ENCODE data around the gene SLC5A5.

Gene SLC5A5

DNA sequence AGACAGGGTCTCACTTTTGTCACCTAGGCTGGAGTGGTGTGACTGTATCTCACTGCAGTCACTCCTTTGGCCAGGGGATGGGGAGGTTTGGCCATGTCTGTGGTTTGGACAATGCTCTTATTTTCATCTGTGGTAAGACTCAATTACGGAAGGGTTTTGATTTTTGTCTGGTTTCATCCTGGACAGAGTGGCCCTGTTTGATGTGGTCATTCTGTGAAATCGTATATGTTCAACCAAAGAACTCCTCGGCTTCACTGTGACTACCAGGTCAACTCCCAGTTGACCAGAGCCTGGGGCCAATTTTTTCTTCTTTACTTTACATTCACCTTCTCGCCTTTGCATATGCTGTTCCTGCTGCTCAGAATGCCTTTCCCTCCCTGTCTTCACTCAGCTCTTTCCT is 54.3 kb downstream of the SLC5A5 start:
- DNase-seq = no peak

DNA sequence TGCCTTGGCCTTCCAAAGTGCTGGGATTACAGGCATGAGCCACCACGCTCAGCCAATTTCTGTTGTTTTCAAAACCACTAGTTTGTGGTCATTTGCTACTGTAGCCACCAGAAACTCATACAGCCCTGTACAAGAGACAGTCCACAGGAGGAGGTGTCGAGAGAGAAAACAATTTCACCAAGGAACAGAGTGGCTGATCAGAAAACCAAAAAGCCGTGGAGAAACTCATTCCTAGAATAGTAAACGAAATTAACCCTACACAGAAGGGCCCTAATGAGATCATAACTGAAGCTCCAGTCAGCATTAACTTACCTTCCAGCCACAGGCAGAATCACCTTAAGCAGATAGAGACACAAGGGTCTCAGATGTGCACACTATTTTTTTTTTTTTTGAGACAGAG is 57.3 kb downstream of the SLC5A5 start:
- no peak for DNase-seq

GRCh38 chr19:17931532-17932191 is 59.9 kb downstream of the SLC5A5 start:
- DNase-seq = no peak

DNA sequence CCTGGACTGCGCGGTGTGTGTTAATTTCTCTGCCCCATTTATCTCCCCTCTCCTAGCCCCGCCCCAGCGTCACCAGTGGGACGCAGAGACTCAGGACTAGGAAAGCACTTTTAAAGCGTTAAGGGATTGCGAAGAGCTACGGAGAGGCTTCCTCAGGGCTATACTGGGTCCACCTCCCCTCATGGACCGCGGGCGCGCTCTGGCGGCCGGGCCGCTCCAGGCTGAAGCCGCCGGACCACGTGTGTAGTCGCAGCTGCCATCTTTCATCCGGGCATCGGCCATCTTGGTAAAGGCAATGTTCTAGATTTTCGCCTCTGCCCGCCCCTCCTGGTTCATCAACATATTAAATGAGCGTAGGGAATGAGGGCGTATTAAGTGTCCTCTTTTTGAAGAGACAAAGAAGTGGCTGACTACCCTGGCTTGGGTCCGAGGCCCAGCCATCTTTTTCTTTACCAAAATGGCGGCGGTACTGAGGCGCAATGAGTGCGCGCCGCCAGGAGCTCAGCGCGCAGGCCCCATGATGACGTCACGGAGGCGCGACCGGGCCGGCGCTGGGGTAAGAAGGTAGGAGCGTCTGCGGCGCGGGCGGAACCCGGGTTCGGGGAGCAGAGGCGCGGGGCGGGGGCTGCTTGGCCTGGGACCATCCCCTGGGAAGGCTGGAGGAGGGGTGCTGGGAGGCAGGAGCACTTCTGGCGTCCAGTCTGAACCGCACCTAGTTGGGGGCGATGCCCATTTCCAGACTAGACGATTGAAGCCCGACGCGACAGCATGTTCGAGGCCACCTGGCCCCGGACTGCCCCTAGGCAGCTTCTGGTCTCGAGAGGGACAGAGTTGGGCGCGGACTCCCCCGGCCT is 61.0 kb downstream of the SLC5A5 start, which contains the start of gene CCDC124:
TSS of gene CCDC124 (plus strand) at position 531 of the 854 bp plus-strand sequence. CDS start 3,406 bp downstream, outside the sequence.
- peak; percentile 92 for DNase-seq

DNA sequence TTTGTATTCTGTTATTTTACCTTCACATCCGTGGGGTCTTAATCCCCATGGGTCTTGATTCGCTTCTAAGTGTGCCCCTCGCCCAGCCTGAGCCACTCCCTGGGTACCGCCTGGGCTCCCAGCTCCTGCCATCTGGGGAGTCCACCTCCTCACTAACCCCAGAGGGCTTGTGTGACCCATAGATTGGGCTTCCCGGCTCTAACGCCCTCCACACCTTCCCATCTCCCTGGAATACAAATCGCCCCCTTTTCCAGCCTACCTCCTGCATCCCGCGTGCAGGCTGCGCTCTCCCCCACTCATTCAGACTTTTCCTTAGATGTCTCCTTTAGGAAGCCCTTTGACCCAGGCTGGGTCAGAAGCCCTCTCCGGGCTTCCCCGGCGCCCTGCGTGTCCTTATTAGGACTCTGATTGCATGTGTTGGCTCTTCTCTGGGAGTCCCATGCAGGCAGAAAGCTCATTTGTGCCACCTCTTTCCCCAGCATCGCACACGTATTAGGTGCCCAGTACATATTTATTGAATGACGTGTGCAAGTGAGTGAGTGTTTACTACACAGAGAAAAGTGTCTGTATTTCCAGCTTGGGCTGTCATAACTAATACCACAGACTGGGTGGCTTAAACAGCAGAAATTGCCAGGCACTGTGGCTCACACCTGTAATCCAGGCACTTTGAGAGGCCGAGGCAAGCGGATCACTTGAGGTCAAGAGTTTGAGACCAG is 61.8 kb downstream of the SLC5A5 start:
- no peak for DNase-seq

DNA sequence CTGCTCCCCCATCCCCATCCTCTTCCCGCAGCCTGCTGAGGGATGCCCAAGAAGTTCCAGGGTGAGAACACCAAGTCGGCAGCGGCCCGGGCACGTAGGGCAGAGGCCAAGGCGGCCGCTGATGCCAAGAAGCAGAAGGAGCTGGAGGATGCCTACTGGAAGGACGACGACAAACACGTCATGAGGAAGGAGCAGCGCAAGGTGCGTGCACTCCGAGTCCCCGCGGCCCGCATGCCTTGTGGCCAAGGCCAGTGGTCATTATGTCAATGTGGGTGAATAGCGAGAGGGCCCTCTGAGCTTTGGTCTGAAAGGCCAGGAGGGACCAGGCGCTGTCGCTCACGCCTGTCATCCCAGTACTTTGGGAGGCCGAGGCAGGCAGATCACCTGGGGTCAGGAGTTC is 64.6 kb downstream of the SLC5A5 start:
- DNase-seq = no peak

- DNase-seq = no peak
Measured at GRCh38 chr19:17937371-17937900, 65.7 kb downstream of the SLC5A5 start.

DNA sequence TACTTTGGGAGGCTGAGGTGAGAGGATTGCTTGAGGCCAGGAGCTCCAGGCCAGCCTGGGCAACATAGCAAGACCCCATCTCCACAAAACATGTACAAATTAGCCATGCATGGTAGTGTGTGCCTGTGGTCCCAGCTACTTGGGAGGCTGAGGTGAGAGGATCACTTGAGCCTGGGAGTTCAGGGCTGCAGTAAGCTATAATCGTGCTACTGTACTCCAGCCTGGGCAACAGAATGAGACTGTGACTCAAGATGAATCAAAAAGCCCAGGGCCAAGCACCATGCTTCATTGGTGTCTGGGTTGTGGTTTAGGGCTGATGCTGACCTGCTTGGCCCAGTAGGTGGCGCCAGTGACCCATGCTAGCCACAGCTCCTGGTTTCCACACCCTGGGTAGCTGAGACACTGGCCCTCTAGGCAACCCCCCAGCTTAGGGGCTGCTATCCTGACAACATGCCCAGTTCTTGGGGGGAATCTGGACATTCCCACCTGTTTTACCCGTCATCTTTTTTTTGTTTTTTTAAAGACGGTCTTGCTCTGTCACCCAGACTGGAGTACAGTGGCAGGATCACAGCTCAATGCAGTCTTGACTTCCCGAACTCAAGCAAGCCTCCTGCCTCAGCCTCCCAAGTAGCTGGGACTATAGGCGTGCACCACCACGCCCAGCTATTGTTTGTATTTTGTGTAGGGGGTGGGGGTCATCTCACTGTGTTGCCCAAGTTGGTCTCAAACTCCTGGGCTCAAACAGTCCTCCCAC is 66.5 kb downstream of the SLC5A5 start:
- peak; percentile 80 for DNase-seq

DNA sequence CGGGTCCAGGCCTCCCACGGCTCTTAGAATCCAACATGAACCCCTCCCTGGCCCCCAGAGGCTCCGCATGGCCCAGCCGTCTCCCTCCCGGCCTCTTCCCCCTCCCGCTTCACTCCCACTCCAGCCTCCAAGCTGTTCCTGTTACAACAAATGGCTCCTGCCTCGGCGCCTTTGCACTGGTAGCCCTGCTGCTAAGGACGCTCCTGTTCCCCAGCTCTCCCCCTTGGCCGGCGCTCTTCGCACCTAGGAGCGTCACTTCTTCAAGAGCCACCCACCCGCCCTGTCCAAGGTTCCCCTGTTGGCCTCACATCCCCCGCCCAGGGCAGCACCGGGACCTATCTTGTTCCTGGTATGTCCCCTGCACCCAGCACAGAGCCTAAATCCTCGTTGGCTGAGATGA is 70.4 kb downstream of the SLC5A5 start:
- DNase-seq = no peak

- no peak for DNase-seq
Measured at GRCh38 chr19:17942582-17943273, 71.0 kb downstream of the SLC5A5 start.

- DNase-seq = no peak
Measured at GRCh38 chr19:17943274-17944221, 71.8 kb downstream of the SLC5A5 start.

GRCh38 chr19:17944301-17944700 is 72.6 kb downstream of the SLC5A5 start:
- no peak for DNase-seq

Data from CD4-positive, alpha-beta T cell treated with Interleukin-4 for 4 hours (primary cell).